Activated CD4-positive, alpha-beta T cell treated with anti-CD3 and anti-CD28 coated beads for 36 hours (primary cell): ENCODE results near the gene FALEC. TPM values are rescaled to one million over a fixed set of nuclear protein-coding genes. Genes with fewer than 3 reads are reported as not detected.

Experiments used
- ATAC-seq: fragments of 200-7000 bp; cut with Tn5 transposase; one replicate; pipeline ENCODE4 v1.10.0; 2021; ENCODE audit warnings: mild to moderate bottlenecking, moderate library complexity
- CTCF ChIA-PET: fragments of 350-600 bp; sonication (Branson Sonifier 250); formaldehyde crosslinking; loops from one replicate; lab custom pipeline; 2021; ENCODE audit warnings: antibody characterized with exemption; lab: Charles Lee
- POLR2A ChIA-PET: fragments of 350-600 bp; sonication (Branson Sonifier 250); formaldehyde crosslinking; loops from one replicate; lab custom pipeline; 2021; ENCODE audit warnings: antibody characterized with exemption, inconsistent platforms; lab: Charles Lee
- DNase-seq: peaks from one replicate; pipeline ENCODE4 v3.0.0-alpha.2; 2020
- H3K27ac Mint-ChIP-seq: one replicate; pipeline ENCODE4 v1.8.0; 2021; ENCODE audit warnings: mixed read lengths
- H3K27me3 Mint-ChIP-seq: one replicate; pipeline ENCODE4 v1.8.0; 2021; ENCODE audit warnings: mixed read lengths
- H3K36me3 Mint-ChIP-seq: one replicate; pipeline ENCODE4 v1.8.0; 2021; ENCODE audit warnings: low read depth, mixed read lengths
- H3K4me1 Mint-ChIP-seq: one replicate; pipeline ENCODE4 v1.8.0; 2021; ENCODE audit warnings: mixed read lengths
- H3K4me3 Mint-ChIP-seq: one replicate; pipeline ENCODE4 v1.8.0; 2021; ENCODE audit warnings: mild to moderate bottlenecking, moderate library complexity, mixed read lengths
- H3K9me3 Mint-ChIP-seq: one replicate; pipeline ENCODE4 v1.8.0; 2021; ENCODE audit warnings: low read depth, mixed read lengths
- intact Hi-C, 2 experiments: fragments of 100-400 bp; cut with DNase I in 1 of 2; cut with micrococcal nuclease in 1 of 2; formaldehyde crosslinking; loops; one replicate each; pipeline versions ENCODE4 v1.14.2 to v1.15.1; 2022 to 2024; cut with DNase I, micrococcal nuclease
- total RNA-seq, 2 experiments: library from RNA; stranded (reverse); gene quantifications; one replicate each; pipeline ENCODE4 v1.2.3, GENCODE V29; 2021

Gene FALEC
- total RNA-seq, 2 experiments from 2014 or later: 0.34 TPM; not detected in 1

DNA sequence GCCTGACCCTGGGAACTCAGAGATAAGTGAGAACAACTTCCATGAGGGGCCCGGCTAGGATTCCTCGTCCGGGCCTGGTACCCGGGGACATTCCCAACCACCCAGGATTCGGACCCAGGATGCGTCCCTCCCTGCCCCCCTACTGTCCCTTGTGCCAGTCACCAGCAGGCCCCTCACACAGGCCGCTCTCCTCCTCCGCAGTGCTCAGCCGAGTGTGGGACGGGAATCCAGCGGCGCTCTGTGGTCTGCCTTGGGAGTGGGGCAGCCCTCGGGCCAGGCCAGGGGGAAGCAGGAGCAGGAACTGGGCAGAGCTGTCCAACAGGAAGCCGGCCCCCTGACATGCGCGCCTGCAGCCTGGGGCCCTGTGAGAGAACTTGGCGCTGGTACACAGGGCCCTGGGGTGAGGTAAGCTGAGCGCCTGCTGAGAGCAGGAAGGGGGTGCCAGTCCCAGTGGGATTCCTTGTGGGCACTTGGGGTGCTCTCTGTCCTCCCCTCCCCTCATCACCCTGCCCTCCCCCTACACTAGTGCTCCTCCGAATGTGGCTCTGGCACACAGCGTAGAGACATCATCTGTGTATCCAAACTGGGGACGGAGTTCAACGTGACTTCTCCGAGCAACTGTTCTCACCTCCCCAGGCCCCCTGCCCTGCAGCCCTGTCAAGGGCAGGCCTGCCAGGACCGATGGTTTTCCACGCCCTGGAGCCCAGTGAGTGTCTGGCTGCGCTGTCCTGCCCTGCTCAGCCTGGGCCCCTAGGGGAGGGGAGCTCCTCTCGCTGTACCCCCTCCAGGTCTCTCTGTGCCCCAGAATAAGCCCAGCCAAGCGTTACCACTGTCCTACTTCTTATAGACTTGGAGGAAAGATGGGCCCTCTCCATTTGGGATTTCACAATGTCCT is 43.5 kb downstream of the FALEC start:
- Mint-ChIP-seq H3K27ac (no peak overlapping the region), H3K4me3 (no peak overlapping the region), H3K9me3 (no peaks in the 10 kb centered on the region), H3K36me3 (no peaks in the 10 kb centered on the region), H3K27me3 (no peaks in the 10 kb centered on the region), H3K4me1 (peaks cover 30% of the 10 kb centered on the region)
- ChIA-PET POLR2A (interaction anchor here (0.6 to 7.7 kb wide), 5 partner anchors 9 to 70 kb away, joined by 5 to 333 read pairs (median 6); partner anchors contain the start of genes ADAMTSL4, ENSA and MCL1), CTCF (interaction anchor here (0.7 to 26.4 kb wide), 21 partner anchors 9 to 363 kb away, joined by 3 to 461 read pairs (median 4); partner anchors contain the start of genes ENSA, FALEC and MCL1)
- DNase-seq (no peak), ATAC-seq (no peak)
- intact Hi-C loops: no loop called here

DNA sequence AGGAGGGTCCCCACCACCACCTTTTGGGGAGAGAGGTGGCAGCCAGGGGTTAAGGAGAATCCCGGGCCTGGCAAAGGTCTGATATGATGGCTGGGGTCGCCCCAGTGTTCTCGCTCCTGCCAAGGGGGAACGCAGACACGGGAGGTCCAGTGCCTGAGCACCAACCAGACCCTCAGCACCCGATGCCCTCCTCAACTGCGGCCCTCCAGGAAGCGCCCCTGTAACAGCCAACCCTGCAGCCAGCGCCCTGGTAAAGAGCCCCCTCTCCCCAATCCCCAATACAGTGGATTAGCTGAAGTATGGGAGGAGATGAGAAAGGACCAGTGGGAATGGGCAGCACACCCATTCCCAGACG is 44.1 kb downstream of the FALEC start:
- no peak overlapping the region for H3K27ac Mint-ChIP-seq
- H3K4me1 Mint-ChIP-seq: peaks cover 36% of the 10 kb centered on the region
- DNase-seq (no peak), ATAC-seq (no peak)
- POLR2A ChIA-PET: interaction anchor here (0.6 to 7.7 kb wide), 5 partner anchors 8 to 69 kb away, joined by 5 to 333 read pairs (median 6); partner anchors contain the start of genes ADAMTSL4, ENSA and MCL1
- no peaks in the 10 kb centered on the region for H3K36me3 Mint-ChIP-seq
- H3K27me3 Mint-ChIP-seq: no peaks in the 10 kb centered on the region
- H3K9me3 Mint-ChIP-seq: no peaks in the 10 kb centered on the region
- CTCF ChIA-PET: interaction anchor here (0.7 to 26.4 kb wide), 18 partner anchors 8 to 363 kb away, joined by 3 to 461 read pairs (median 4); partner anchors contain the start of genes ENSA, FALEC and MCL1
- H3K4me3 Mint-ChIP-seq: no peak overlapping the region
- intact Hi-C loops: loop anchor here (1.0 to 10.0 kb wide), 16 partner anchors 72 to 768 kb away; partner anchors contain the start of genes ARNT (in 2 of the 2), CA14 (in 1 of the 2), CDC42SE1 (in 1 of the 2) and CERS2 (in 1 of the 2)

DNA sequence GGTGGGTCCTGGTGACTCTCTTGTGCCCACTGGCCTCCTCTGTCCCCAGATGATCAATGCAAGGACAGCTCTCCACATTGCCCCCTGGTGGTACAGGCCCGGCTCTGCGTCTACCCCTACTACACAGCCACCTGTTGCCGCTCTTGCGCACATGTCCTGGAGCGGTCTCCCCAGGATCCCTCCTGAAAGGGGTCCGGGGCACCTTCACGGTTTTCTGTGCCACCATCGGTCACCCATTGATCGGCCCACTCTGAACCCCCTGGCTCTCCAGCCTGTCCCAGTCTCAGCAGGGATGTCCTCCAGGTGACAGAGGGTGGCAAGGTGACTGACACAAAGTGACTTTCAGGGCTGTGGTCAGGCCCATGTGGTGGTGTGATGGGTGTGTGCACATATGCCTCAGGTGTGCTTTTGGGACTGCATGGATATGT is 44.5 kb downstream of the FALEC start:
- ChIA-PET CTCF (interaction anchor here (0.6 to 26.4 kb wide), 27 partner anchors 8 to 447 kb away, joined by 3 to 461 read pairs (median 5); partner anchors contain the start of genes ENSA, FALEC, MCL1 and MINDY1), POLR2A (interaction anchor here (0.6 to 7.7 kb wide), 6 partner anchors 8 to 69 kb away, joined by 5 to 333 read pairs (median 6); partner anchors contain the start of genes ADAMTSL4, ENSA and MCL1)
- Mint-ChIP-seq H3K4me3 (peak overlapping the region; percentile 81), H3K9me3 (no peaks in the 10 kb centered on the region), H3K27ac (peak overlapping the region; percentile 99), H3K27me3 (no peaks in the 10 kb centered on the region), H3K4me1 (peaks cover 40% of the 10 kb centered on the region), H3K36me3 (peaks cover 3% of the 10 kb centered on the region)
- intact Hi-C loops: loop anchor here (1.0 to 10.0 kb wide), 16 partner anchors 73 to 767 kb away; partner anchors contain the start of genes ARNT (in 2 of the 2), CA14 (in 1 of the 2), CDC42SE1 (in 1 of the 2) and CERS2 (in 1 of the 2)
- DNase-seq: peak; percentile 87
- peak; percentile 11 for ATAC-seq

DNA sequence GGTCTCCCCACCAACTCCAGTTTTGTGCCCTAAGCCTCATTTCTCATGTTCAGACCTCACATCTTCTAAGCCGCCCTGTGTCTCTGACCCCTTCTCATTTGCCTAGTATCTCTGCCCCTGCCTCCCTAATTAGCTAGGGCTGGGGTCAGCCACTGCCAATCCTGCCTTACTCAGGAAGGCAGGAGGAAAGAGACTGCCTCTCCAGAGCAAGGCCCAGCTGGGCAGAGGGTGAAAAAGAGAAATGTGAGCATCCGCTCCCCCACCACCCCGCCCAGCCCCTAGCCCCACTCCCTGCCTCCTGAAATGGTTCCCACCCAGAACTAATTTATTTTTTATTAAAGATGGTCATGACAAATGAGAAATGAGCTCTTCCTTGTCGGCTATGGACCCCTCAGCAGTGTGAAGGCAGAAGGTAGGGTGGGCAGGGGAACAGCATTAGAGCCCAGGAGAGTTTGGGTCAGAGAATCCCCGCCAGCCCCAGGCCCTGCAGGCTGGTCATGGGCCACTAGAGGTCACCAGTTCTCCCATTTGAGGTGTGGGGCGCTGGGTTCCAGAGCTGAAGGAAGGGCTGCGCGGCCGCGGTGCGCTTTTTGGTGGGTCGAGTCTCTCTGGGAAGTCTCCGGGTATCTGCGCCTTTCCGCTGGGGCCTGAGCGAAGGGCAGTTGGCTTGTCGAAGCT is 45.2 kb downstream of the FALEC start:
- no peaks in the 10 kb centered on the region for H3K27me3 Mint-ChIP-seq
- H3K27ac Mint-ChIP-seq: peak overlapping the region; percentile 99
- intact Hi-C loops: loop anchor here (1.0 to 10.0 kb wide), 25 partner anchors 17 to 767 kb away; partner anchors contain the start of genes ARNT (in 2 of the 2), ENSA (in 2 of the 2), TARS2 (in 2 of the 2) and CA14 (in 1 of the 2)
- CTCF ChIA-PET: interaction anchor here (0.6 to 26.4 kb wide), 43 partner anchors 8 to 501 kb away, joined by 3 to 461 read pairs (median 4); partner anchors contain the start of genes ADAMTSL4, C1orf54, CA14 and ENSA
- H3K4me1 Mint-ChIP-seq: peaks cover 44% of the 10 kb centered on the region
- DNase-seq: peak; percentile 94
- H3K36me3 Mint-ChIP-seq: peaks cover 3% of the 10 kb centered on the region
- H3K4me3 Mint-ChIP-seq: peak overlapping the region; percentile 81
- POLR2A ChIA-PET: interaction anchor here (0.6 to 7.7 kb wide), 7 partner anchors 12 to 415 kb away, joined by 3 to 333 read pairs (median 5); partner anchors contain the start of genes ADAMTSL4, ENSA, GOLPH3L and MCL1
- no peaks in the 10 kb centered on the region for H3K9me3 Mint-ChIP-seq
- peak; percentile 47 for ATAC-seq

DNA sequence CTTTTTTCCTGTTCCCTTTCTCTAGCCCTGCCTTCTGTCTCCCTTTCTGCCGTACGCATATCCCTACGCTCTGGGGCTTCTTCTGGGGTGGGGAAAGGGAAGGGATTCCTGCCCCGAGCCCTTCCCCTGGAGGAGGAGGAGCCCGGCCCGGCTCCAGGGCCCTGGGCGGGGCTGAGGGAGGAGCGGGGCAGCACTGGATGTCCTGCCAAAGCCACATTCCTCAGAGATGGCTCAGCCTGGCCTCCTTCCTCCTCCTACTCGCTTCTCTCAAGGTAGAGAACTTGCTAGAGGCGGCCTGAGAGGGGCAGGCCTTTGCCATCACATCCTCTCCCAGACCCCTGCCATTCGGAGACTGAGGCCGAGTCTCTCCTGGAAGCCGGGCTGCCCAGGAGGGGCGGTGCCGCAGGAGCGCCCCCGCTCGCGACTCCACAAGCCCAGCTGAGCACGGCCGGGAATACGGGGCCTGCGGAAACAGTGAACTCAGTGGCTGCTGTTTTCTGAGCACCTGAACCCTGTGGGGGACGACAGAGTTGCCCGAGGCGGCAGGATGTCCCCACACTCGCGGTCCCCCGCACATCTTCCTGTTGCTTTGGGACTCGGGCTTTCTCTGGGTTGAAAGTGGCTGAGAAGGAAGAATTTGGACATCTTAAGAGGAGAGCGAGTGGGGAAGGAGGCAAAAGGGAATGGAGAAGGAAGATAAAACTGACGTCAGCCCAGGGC is 45.9 kb downstream of the FALEC start:
- POLR2A ChIA-PET: interaction anchor here (0.6 to 7.7 kb wide), 11 partner anchors 10 to 198 kb away, joined by 3 to 333 read pairs (median 4); partner anchors contain the start of genes ENSA, GOLPH3L and MCL1
- Mint-ChIP-seq H3K36me3 (peaks cover 3% of the 10 kb centered on the region), H3K27ac (peak overlapping the region; percentile 99), H3K4me1 (peaks cover 51% of the 10 kb centered on the region), H3K9me3 (no peaks in the 10 kb centered on the region), H3K4me3 (peak overlapping the region; percentile 81), H3K27me3 (no peaks in the 10 kb centered on the region)
- ATAC-seq (peak; percentile 43), DNase-seq (peak; percentile 83)
- CTCF ChIA-PET: interaction anchor here (0.5 to 26.4 kb wide), 31 partner anchors 7 to 445 kb away, joined by 3 to 461 read pairs (median 5); partner anchors contain the start of genes C1orf54, CA14, ENSA and GOLPH3L
- intact Hi-C loops: loop anchor here (1.0 to 10.0 kb wide), 23 partner anchors 16 to 766 kb away; partner anchors contain the start of genes ARNT (in 2 of the 2), ENSA (in 2 of the 2), TARS2 (in 2 of the 2) and CA14 (in 1 of the 2)

DNA sequence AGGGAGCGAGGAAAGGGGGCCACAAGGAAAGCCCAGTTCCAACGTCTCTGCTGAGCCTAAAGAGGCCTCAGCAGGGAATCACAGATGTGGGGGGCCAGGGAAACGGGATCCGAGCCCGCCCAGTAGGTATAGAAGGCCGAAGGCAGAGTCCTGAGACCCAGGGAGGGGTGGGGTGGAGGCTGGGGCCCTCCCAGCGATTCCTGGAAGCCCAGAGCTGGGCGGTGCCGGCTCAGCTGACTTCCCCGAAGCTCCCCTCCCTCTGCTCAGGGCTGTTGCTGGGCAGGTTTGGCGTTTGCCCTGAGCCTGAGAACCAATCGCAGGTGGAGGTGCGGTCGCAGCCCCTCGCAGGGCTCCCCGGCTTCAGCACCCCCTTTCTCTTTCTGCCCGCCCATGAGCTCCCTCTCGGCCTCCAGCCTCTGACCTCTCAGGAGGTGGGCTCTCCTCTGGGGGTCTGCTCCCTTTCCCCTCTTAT is 46.5 kb downstream of the FALEC start:
- CTCF ChIA-PET: interaction anchor here (0.5 to 26.4 kb wide), 11 partner anchors 11 to 445 kb away, joined by 3 to 461 read pairs (median 4); partner anchors contain the start of genes CA14, ENSA, MCL1 and MINDY1
- intact Hi-C loops: loop anchor here (1.0 to 10.0 kb wide), 26 partner anchors 15 to 765 kb away; partner anchors contain the start of genes ARNT (in 2 of the 2), ENSA (in 2 of the 2), GOLPH3L (in 2 of the 2) and TARS2 (in 2 of the 2)
- Mint-ChIP-seq H3K4me1 (peaks cover 57% of the 10 kb centered on the region), H3K4me3 (peak overlapping the region; percentile 81), H3K27ac (peak overlapping the region; percentile 99), H3K36me3 (peaks cover 3% of the 10 kb centered on the region), H3K27me3 (no peaks in the 10 kb centered on the region), H3K9me3 (no peaks in the 10 kb centered on the region)
- POLR2A ChIA-PET: interaction anchor here (0.9 to 7.7 kb wide), 9 partner anchors 10 to 198 kb away, joined by 3 to 333 read pairs (median 5); partner anchors contain the start of genes ENSA, GOLPH3L and MCL1
- ATAC-seq (peak; percentile 37), DNase-seq (peak; percentile 96)

DNA sequence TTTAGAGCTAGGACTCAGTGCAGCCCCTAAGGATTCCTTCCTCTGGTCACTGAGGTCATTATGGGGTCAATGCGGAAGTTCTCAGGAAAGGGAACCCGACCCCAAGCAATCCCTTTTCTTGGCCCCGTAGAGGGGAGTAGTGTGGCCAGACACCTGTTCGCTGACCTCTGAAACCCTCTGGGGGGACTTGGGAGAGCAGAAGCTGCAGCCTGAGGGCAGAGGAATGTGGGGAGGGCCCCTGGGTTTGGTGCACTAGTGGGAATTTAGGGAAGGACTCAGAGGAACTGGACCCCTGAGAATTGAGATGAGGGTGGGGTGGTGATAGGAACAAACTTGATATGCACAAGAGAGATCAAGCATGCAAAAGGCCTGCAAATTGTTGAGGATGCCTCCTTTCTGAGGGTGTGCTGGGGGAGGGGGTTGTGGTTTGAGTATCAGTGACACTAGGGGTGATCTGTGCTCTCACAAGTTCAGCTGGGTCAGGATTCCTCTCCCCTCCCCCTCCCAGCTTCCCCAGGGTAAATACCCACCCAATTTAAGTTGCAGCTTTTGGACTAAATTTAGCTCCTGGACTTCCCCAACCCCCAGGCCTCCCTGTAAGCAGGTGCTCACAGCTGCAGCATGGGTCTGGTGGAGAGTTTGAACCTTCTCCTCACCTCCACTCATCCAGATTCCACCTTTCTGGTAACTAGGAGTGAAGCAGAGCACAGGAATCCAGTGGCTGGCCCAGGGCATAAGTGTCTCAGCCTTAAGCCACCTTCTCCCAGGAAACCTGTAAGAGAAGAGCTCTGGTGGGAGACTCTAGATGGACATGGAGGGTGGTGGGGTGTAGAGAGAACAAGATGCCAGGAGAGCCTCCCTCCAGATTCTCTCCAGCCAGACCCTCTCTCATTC is 47.1 kb downstream of the FALEC start:
- no peaks in the 10 kb centered on the region for H3K27me3 Mint-ChIP-seq
- peaks cover 7% of the 10 kb centered on the region for H3K36me3 Mint-ChIP-seq
- POLR2A ChIA-PET: interaction anchor here (0.9 to 7.7 kb wide), 14 partner anchors 11 to 676 kb away, joined by 3 to 333 read pairs (median 4); partner anchors contain the start of genes ENSA, GOLPH3L and MCL1
- peak overlapping the region; percentile 99 for H3K27ac Mint-ChIP-seq
- peak; percentile 94 for DNase-seq
- ATAC-seq: peak; percentile 33
- H3K4me1 Mint-ChIP-seq: peaks cover 63% of the 10 kb centered on the region
- intact Hi-C loops: loop anchor here (1.0 to 10.0 kb wide), 14 partner anchors 49 to 765 kb away; partner anchors contain the start of genes ARNT (in 1 of the 2), CA14 (in 1 of the 2), CDC42SE1 (in 1 of the 2) and CTSS (in 1 of the 2)
- H3K4me3 Mint-ChIP-seq: peak overlapping the region; percentile 81
- CTCF ChIA-PET: interaction anchor here (0.5 to 26.4 kb wide), 8 partner anchors 11 to 444 kb away, joined by 3 to 461 read pairs (median 8); partner anchors contain the start of genes ENSA, MCL1 and MINDY1
- H3K9me3 Mint-ChIP-seq: no peaks in the 10 kb centered on the region

DNA sequence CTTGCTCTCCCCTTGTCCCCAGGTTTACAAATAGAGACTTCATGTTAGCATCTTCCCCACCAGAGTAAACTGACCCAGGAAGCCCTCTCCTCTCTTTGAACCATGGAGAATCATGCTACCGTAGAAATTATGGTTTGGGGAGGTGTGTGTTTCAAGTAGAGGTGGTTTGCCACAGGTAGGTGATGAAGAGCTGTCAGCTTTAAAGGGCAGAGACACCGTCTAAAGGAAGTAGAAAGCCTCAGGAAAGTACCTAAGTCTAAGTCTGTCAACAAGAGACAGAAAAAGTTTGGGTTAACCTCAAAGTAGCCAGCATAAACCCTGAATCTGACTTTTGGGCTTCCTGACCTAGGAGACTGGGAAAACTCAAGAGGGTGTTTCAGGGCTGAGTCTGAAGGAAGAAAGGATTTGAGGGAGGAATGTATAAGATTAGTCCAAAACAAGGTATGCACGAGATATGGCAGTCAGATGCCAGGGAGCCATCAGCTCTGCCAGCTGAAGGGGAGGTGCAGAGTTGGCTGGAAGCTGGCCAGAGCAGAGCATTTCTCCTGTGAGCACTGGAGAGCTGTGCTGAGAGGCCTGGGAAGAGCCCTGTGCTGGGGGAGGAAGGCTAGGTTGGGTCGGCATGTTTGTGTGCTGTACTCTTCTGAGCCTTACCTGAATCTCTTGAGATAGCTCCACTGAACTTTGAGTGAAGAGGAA is 47.9 kb downstream of the FALEC start:
- POLR2A ChIA-PET: interaction anchor here (0.6 to 7.7 kb wide), 16 partner anchors 12 to 894 kb away, joined by 3 to 333 read pairs (median 4); partner anchors contain the start of genes ENSA and MCL1
- intact Hi-C loops: loop anchor here (2.0 to 10.0 kb wide), 12 partner anchors 76 to 764 kb away; partner anchors contain the start of genes ARNT (in 1 of the 2), CA14 (in 1 of the 2), CDC42SE1 (in 1 of the 2) and CTSS (in 1 of the 2)
- no peaks in the 10 kb centered on the region for H3K27me3 Mint-ChIP-seq
- peak overlapping the region; percentile 99 for H3K27ac Mint-ChIP-seq
- peaks cover 7% of the 10 kb centered on the region for H3K36me3 Mint-ChIP-seq
- CTCF ChIA-PET: interaction anchor here (1.2 to 26.4 kb wide), 3 partner anchors 13 to 57 kb away, joined by 3 to 461 read pairs (median 239); partner anchors contain the start of genes ENSA and MCL1
- peak overlapping the region; percentile 81 for H3K4me3 Mint-ChIP-seq
- peaks cover 71% of the 10 kb centered on the region for H3K4me1 Mint-ChIP-seq
- no peaks in the 10 kb centered on the region for H3K9me3 Mint-ChIP-seq
- ATAC-seq (peak; percentile 25), DNase-seq (peak; percentile 68)
